ENCODE measurements around the gene NCLN.
"Not testable (repeated sequence)": the region's sequence is repeated elsewhere in the genome, so short reads cannot be mapped to it uniquely, and the experiment has no call there.

Gene NCLN

GRCh38 chr19:3229888-3230496 lies 44.3 kb downstream of the NCLN start:
- TF ChIP-seq ZFX (IDR thresholded peaks at IDR 0.05) (no peak), CTCF (conservative IDR thresholded peaks at IDR 0.05) (no peak)
- H3K27ac ChIP-seq, result no peak overlapping the region

GRCh38 chr19:3231288-3231687 lies 45.6 kb downstream of the NCLN start:
- H3K27ac ChIP-seq, result no peak overlapping the region
- no peak for TF ChIP-seq CTCF (conservative IDR thresholded peaks at IDR 0.05)
- TF ChIP-seq ZFX (IDR thresholded peaks at IDR 0.05), result no peak

GRCh38 chr19:3233116-3233515 lies 47.4 kb downstream of the NCLN start:
- TF ChIP-seq ZFX (IDR thresholded peaks at IDR 0.05) (no peak), CTCF (conservative IDR thresholded peaks at IDR 0.05) (no peak)
- no peak overlapping the region for H3K27ac ChIP-seq

- no peak for TF ChIP-seq CTCF (conservative IDR thresholded peaks at IDR 0.05)
- TF ChIP-seq ZFX (IDR thresholded peaks at IDR 0.05), result no peak
- no peak overlapping the region for H3K27ac ChIP-seq
Measured at GRCh38 chr19:3233831-3234230, 48.1 kb downstream of the NCLN start.

GRCh38 chr19:3234800-3235199 lies 49.1 kb downstream of the NCLN start:
- no peak; the same call in 1 of the 2 replicates for TF ChIP-seq CTCF (conservative IDR thresholded peaks at IDR 0.05)
- TF ChIP-seq ZFX (IDR thresholded peaks at IDR 0.05), result no peak
- H3K27ac ChIP-seq, result no peak overlapping the region

- not testable (repeated sequence) for H3K27ac ChIP-seq
Measured at GRCh38 chr19:3235604-3236003, 49.9 kb downstream of the NCLN start.

GRCh38 chr19:3236272-3236671 lies 50.5 kb downstream of the NCLN start:
- TF ChIP-seq ZFX (IDR thresholded peaks at IDR 0.05), result no peak
- no peak for TF ChIP-seq CTCF (conservative IDR thresholded peaks at IDR 0.05)

GRCh38 chr19:3238066-3238561 lies 52.4 kb downstream of the NCLN start:
- TF ChIP-seq CTCF (conservative IDR thresholded peaks at IDR 0.05), result no peak
- no peak for TF ChIP-seq ZFX (IDR thresholded peaks at IDR 0.05)
- H3K27ac ChIP-seq, result no peak overlapping the region

More at GRCh38 chr19:3236272-3236671, 50.5 kb downstream of the NCLN start:
- no peak overlapping the region for H3K27ac ChIP-seq

All from C4-2B (cell line).